Measurements from ENCODE around the gene SH3RF3.

DNA sequence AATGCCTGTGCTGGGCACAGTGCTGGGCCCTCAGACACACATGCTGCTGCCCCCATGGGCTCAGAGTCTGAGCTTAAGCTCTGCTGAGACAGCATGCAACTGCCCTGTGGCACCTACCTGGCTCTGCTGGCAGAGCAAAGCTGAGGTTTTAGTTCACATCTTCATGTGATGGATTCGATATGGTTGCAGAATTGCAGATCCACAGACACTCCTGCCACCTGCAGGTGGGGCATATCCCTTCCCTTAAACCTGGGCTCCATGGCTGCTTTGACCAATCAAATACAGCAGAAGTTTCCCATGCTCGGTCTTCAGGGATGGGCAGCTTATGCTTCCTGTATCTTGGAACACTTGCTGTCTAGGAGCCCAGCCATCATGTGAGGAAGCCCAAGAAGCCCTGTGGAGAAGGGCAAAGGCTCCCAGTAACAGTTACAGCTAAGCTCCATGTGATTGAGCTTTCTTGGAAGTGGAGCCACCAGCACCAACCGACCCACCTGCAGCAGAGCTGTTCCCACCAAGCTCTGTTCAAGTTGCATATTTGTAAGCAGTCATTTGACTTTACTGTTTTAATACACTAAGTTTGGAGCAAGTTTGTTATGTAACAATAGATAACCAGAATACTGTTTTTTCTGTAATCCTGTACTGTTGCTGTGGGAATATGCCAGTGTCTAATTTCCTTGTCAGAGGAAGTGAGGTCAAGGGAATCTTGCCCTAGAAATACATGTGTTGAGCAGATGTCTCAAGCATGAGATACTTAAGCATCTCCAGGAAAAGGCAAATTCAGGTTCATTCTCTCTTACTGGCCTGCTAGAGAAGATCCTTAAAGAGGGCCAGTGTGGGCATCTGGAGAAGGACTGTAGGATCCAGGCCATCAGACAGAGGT, 79.3 kb downstream of the SH3RF3 start:
- TF ChIP-seq, protein P1, sequence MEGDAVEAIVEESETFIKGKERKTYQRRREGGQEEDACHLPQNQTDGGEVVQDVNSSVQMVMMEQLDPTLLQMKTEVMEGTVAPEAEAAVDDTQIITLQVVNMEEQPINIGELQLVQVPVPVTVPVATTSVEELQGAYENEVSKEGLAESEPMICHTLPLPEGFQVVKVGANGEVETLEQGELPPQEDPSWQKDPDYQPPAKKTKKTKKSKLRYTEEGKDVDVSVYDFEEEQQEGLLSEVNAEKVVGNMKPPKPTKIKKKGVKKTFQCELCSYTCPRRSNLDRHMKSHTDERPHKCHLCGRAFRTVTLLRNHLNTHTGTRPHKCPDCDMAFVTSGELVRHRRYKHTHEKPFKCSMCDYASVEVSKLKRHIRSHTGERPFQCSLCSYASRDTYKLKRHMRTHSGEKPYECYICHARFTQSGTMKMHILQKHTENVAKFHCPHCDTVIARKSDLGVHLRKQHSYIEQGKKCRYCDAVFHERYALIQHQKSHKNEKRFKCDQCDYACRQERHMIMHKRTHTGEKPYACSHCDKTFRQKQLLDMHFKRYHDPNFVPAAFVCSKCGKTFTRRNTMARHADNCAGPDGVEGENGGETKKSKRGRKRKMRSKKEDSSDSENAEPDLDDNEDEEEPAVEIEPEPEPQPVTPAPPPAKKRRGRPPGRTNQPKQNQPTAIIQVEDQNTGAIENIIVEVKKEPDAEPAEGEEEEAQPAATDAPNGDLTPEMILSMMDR (conservative IDR thresholded peaks at IDR 0.05 in 1 of 2, IDR thresholded peaks at IDR 0.05 in 1 of 2; ENCODE audit: low read depth in 1 of 2, low read length in 2 of 2): no peak
- TF ChIP-seq EZH2 (IDR thresholded peaks at IDR 0.05; ENCODE audit: low read length, missing control alignments): no peak

Data from fibroblast of lung (primary cell).